Liver (tissue), 9 donors: ENCODE data around the gene ZNF74. TPM values are rescaled to one million over a fixed set of nuclear protein-coding genes. Genes with fewer than 3 reads are reported as not detected.

Experiments used
- DNase-seq: peaks from one replicate; pipeline ENCODE4 v3.0.0-alpha.2; 2017; ENCODE audit warnings: low spot score
- H3K27ac ChIP-seq, 2 donors: one replicate each; pipeline ENCODE4 v1.7.0; 2013; ENCODE audit warnings: inconsistent platforms in 2 of 2, low read length in 2 of 2, control low read depth in 1 of 2, low read depth in 1 of 2, mild to moderate bottlenecking in 1 of 2
- H3K27me3 ChIP-seq, 4 donors: one replicate each; pipeline versions ENCODE4 v1.6.1 to v1.7.0; 2013; ENCODE audit warnings: low read length in 3 of 4, inconsistent platforms in 1 of 4, mild to moderate bottlenecking in 1 of 4, moderate library complexity in 1 of 4; ENCODE audit not compliant: control insufficient read depth in 4 of 4, insufficient read depth in 4 of 4
- H3K36me3 ChIP-seq, 4 donors: one replicate each; pipeline versions ENCODE4 v1.6.1 to v1.7.0; 2013; ENCODE audit warnings: low read length in 3 of 4, mild to moderate bottlenecking in 3 of 4, low read depth in 1 of 4, moderate library complexity in 1 of 4; ENCODE audit not compliant: control insufficient read depth in 4 of 4, insufficient read depth in 3 of 4
- H3K4me1 ChIP-seq, 4 donors: one replicate each; pipeline versions ENCODE4 v1.6.1 to v1.7.0; 2013; ENCODE audit warnings: low read length in 3 of 4, mild to moderate bottlenecking in 3 of 4, moderate library complexity in 1 of 4; ENCODE audit not compliant: control insufficient read depth in 4 of 4, insufficient read depth in 4 of 4
- H3K4me3 ChIP-seq, 3 donors: one replicate each; pipeline versions ENCODE4 v1.6.1 to v1.7.0; 2013; ENCODE audit warnings: low read length in 3 of 3, control low read depth in 1 of 3, low read depth in 1 of 3, mild to moderate bottlenecking in 1 of 3
- H3K9ac ChIP-seq, 2 donors: one replicate each; pipeline ENCODE4 v1.7.0; 2013; ENCODE audit warnings: low read length in 2 of 2, mild to moderate bottlenecking in 2 of 2, moderate library complexity in 2 of 2, control low read depth in 1 of 2, low read depth in 1 of 2
- H3K9me3 ChIP-seq, 4 donors: one replicate each; pipeline versions ENCODE4 v1.6.1 to v1.7.0; 2013; ENCODE audit warnings: low read length in 3 of 4; ENCODE audit not compliant: control insufficient read depth in 4 of 4
- CTCF ChIP-seq: fragments of 150-350 bp; IDR thresholded peaks from 2 replicates; pipeline ENCODE4 v1.5.1; 2017; ENCODE audit warnings: improper control_type of control experiment, low read depth, low read length; ENCODE audit not compliant: missing input control
- EGR1 ChIP-seq, 2 donors: IDR thresholded peaks; 2 replicates each; pipeline ENCODE4 v1.6.1; 2016 to 2018; ENCODE audit warnings: antibody characterized with exemption in 2 of 2, low read depth in 2 of 2
- FOXA2 ChIP-seq: IDR thresholded peaks from 2 replicates; pipeline ENCODE4 v1.6.1; 2016; ENCODE audit warnings: antibody characterized with exemption
- HNF4A ChIP-seq, 2 donors: conservative IDR thresholded peaks; 2 replicates each; pipeline ENCODE4 v1.6.1; 2016; ENCODE audit warnings: antibody characterized with exemption in 2 of 2, mild to moderate bottlenecking in 2 of 2
- NR2F2 ChIP-seq: IDR thresholded peaks from 2 replicates; pipeline ENCODE4 v1.6.1; 2016; ENCODE audit warnings: antibody characterized with exemption
- RAD21 ChIP-seq, 2 donors: IDR thresholded peaks; 2 replicates each; pipeline ENCODE4 v1.6.1; 2016; ENCODE audit warnings: antibody characterized with exemption in 2 of 2, mild to moderate bottlenecking in 2 of 2
- RXRA ChIP-seq, 2 donors: IDR thresholded peaks; 2 replicates each; pipeline ENCODE4 v1.6.1; 2017 to 2018; ENCODE audit warnings: antibody characterized with exemption in 2 of 2, mild to moderate bottlenecking in 1 of 2
- SP1 ChIP-seq: IDR thresholded peaks from 2 replicates; pipeline ENCODE4 v1.6.1; 2018; ENCODE audit warnings: antibody characterized with exemption, mild to moderate bottlenecking
- TAF1 ChIP-seq: conservative IDR thresholded peaks from 2 replicates; pipeline ENCODE4 v1.6.1; 2016; ENCODE audit warnings: antibody characterized with exemption, mild to moderate bottlenecking
- YY1 ChIP-seq: IDR thresholded peaks from 2 replicates; pipeline ENCODE4 v1.6.1; 2016; ENCODE audit warnings: antibody characterized with exemption, mild to moderate bottlenecking
- ZBTB33 ChIP-seq: IDR thresholded peaks from 2 replicates; pipeline ENCODE4 v1.6.1; 2016; ENCODE audit warnings: antibody characterized with exemption
- WGBS: extraction: QIAGEN DNeasy Blood & Tissue Kit; methylation state at CpG from one replicate; pipeline ENCODE4 v1.1.7; 2013; 5-methylcytosine and 5-hydroxymethylcytosine counted together
- polyA plus RNA-seq, 2 donors: library from polyadenylated mRNA; stranded (reverse) in 1 of 2; unstranded in 1 of 2; fragments of 200-250 nt in 1 of 2; fragments of >200 nt in 1 of 2; fragmentation: Nextera tagmentation in 1 of 2; extraction: Ambion mirVana in 1 of 2; gene quantifications; one replicate each; pipeline versions ENCODE4 v1.2.1 to v1.2.3, GENCODE V29; 2013 to 2015
- total RNA-seq, 2 donors: library from RNA; depleted of rRNA; stranded (reverse); fragments of >200 nt; gene quantifications; one replicate each; pipeline ENCODE4 v1.2.3, GENCODE V29; 2014
- TF ChIP-seq, protein P1 (sequence below): IDR thresholded peaks from 2 replicates; pipeline ENCODE4 v1.6.1; 2016; ENCODE audit warnings: antibody characterized with exemption
- donor health status: healthy.
- donor health status: healthy.
- donor health status: healthy.
- donor health status: healthy.
- donor health status: healthy.

The ZNF74 gene
- total and polyA plus RNA-seq, 4 donors, result 0.99 to 5.0 (median 3.1) TPM

GRCh38 chr22:20420157-20420842 is 26.3 kb downstream of the ZNF74 start:
- no peaks in the 10 kb centered on the region for H3K9me3 ChIP-seq
- H3K4me1 ChIP-seq, result peaks cover 4 to 22% (median 15%) of the 10 kb centered on the region in 4 donors
- no peak overlapping the region for H3K4me3 ChIP-seq
- no peaks in the 10 kb centered on the region for H3K36me3 ChIP-seq
- no peak overlapping the region for H3K9ac ChIP-seq
- 94% methylated on average over 11 of the region's 11 CpGs for WGBS
- no peaks in the 10 kb centered on the region for H3K27me3 ChIP-seq
- no peak overlapping the region for H3K27ac ChIP-seq
- TF ChIP-seq RXRA (IDR thresholded peaks at IDR 0.05) (no peak), ZBTB33 (no peak), YY1 (no peak), SP1 (no peak), CTCF (no peak)
- no peak for DNase-seq

DNA sequence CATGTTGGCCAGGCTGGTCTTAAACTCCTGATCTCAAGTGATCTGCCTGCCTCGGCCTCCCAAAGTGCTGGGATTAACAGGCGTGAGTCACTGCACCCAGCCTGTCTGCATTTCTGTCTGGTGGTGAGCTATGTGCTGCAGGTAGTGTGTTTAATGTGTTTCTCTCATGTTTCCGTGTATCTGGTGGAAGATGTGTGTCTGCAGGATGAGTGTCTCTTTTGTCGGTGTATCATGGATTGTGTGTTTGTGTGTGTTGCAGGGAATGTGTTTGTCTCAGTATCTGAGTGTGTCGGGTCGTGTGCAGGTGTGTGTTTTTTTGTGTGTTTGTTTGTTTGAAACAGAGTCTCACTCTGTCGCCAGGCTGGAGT is 27.5 kb downstream of the ZNF74 start:
- no peak for DNase-seq

GRCh38 chr22:20422271-20423007 is 28.5 kb downstream of the ZNF74 start:
- Histone ChIP-seq H3K4me1 (peaks cover 10 to 32% (median 21%) of the 10 kb centered on the region in 4 donors), H3K9me3 (no peaks in the 10 kb centered on the region), H3K9ac (no peak overlapping the region), H3K36me3 (no peaks in the 10 kb centered on the region), H3K27me3 (peaks cover 0 to 4% (median 0%) of the 10 kb centered on the region in 4 donors), H3K4me3 (no peak overlapping the region), H3K27ac (no peak overlapping the region)
- no peak for DNase-seq
- WGBS, result 77% methylated on average over 21 of the region's 21 CpGs
- TF ChIP-seq FOXA2, result no peak
- no peak for TF ChIP-seq RAD21 (IDR thresholded peaks at IDR 0.05)
- TF ChIP-seq EGR1 (IDR thresholded peaks at IDR 0.05; ENCODE audit: low read depth in 2 of 2), result no peak

More for the DNA sequence above, 27.5 kb downstream of the ZNF74 start:
- no peak overlapping the region for H3K27ac ChIP-seq
- no peak overlapping the region for H3K9ac ChIP-seq
- no peaks in the 10 kb centered on the region for H3K36me3 ChIP-seq
- H3K4me1 ChIP-seq, result peaks cover 10 to 32% (median 21%) of the 10 kb centered on the region in 4 donors
- no peaks in the 10 kb centered on the region for H3K9me3 ChIP-seq
- TF ChIP-seq, protein P1, sequence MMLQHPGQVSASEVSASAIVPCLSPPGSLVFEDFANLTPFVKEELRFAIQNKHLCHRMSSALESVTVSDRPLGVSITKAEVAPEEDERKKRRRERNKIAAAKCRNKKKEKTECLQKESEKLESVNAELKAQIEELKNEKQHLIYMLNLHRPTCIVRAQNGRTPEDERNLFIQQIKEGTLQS, result no peak
- TF ChIP-seq RXRA (IDR thresholded peaks at IDR 0.05), result no peak
- no peak for TF ChIP-seq TAF1
- TF ChIP-seq YY1, result no peak
- no peak for TF ChIP-seq HNF4A (conservative IDR thresholded peaks at IDR 0.05)
- no peak for TF ChIP-seq NR2F2
- no peak for TF ChIP-seq RAD21 (IDR thresholded peaks at IDR 0.05)
- TF ChIP-seq EGR1 (IDR thresholded peaks at IDR 0.05; ENCODE audit: low read depth in 2 of 2), result no peak
- H3K4me3 ChIP-seq, result no peak overlapping the region
- H3K27me3 ChIP-seq, result peaks cover 0 to 4% (median 0%) of the 10 kb centered on the region in 4 donors
- WGBS, result 90% methylated on average over 7 of the region's 7 CpGs
